Measurements from ENCODE around the gene MXD4.

MXD4 gene

DNA sequence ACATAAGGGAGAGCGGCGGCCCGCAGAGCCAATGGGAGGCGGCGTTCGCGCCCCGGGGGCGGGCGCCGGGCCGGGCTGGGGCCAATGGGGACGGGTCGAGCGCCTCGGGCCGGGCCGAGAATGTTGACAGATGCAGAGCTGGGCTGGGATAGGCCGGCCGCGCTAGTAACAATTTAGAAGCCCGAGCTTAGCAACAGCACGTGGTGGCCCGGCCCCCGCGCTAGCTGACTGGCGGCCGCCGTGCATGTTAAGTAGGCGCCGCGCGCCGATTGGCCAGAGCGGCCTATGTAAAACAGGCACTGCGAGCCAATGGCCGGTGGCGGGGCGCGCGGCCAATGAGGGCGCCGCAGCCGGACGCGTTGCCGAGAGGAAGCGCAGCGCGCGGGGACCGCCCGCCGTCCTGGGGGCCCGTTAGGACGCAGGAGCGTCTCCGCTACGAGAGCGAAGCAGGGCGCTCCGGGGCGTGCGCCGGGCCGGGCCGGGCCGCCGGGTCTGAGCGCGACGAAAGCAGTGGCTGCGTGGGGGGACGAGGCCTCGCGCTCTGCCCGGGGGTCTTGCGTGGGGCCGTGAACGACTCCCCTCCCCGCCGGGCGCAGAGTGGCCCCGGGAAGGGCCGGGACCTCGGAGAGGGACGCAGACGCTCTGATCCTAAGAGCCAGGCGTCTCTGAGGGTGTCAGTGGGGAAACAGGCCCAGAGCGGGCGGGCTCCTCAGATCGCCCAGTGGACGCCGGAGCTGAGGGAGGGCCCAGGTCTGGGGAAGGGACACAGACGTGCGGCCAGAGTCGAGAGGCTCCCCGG, 435 bp upstream of the MXD4 start:
- peak; percentile 100 for DNase-seq

DNA sequence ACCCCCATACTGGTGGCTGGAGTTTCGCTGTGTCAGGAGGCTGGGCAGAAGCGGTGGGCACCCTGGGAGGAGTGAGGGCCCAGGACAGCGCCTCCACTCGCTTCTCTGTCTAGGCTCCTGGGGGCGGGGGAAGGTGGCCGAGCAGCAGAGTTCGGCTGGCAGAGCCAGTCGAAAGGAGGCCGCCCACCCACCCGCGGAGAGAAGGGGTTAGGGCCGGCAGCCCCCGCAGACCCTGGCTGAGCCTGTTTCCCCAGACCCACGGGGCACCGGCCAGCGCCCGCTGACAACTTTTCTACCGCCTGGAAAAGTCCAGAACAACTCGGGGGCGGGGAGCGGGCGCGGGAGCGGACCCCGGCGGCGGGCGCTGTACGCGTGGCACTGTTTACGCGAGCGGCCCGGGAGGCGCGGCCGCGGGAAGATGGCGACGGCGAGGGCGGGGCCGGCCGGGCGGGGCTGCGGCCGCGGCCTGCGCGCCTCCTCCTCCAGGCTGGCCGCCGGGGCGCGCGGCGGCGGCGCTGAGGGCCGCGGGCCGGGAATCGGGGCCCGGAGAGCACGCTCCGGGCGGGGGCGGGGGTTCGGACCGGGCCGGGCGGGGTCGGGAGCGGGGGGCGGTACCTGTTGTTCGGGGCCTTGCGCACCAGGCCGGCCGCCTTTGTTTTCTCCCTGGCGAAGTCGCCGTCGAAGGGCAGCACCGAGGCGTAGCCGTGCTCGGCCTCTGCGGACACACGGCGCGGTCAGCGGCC, 628 bp downstream of the MXD4 start:
- peak; percentile 52 for DNase-seq

DNA sequence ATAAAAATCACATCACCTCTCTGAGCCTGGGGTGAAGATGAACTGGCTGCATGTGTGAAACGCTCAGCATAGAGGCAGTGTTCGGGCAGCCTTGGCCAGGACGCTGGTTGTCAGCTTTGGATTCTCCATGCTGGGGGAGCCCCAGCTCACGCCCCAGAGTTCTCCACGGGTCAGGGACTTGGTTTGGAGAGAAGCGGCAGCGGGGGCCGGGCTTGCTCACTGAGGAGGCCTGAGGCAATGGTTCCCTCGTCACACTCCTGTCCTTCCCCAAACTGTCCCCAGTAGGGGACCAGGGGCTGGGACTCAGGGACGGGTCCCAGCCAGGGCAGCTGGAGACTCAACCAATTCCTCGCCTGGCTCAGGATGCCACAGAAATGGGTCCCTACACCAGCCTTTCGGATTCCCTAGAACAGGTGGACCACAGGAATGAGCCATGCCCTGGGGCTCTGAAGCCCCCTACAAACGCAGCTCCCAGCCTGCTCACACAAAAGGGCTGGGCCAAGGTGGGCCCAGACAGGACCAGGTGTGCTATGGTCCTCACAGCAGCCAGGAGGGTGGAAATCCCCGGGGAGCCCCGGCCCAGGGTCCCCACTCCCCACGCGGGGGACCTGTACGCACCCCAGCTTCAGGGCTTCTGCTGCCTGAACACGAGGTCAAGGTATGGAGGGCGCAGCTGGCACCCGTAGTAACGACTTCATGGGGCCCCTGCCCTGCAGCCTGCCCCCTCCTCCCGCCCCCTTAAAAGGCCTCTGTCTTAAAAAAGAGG, 1.4 kb downstream of the MXD4 start:
- no peak for DNase-seq

DNA sequence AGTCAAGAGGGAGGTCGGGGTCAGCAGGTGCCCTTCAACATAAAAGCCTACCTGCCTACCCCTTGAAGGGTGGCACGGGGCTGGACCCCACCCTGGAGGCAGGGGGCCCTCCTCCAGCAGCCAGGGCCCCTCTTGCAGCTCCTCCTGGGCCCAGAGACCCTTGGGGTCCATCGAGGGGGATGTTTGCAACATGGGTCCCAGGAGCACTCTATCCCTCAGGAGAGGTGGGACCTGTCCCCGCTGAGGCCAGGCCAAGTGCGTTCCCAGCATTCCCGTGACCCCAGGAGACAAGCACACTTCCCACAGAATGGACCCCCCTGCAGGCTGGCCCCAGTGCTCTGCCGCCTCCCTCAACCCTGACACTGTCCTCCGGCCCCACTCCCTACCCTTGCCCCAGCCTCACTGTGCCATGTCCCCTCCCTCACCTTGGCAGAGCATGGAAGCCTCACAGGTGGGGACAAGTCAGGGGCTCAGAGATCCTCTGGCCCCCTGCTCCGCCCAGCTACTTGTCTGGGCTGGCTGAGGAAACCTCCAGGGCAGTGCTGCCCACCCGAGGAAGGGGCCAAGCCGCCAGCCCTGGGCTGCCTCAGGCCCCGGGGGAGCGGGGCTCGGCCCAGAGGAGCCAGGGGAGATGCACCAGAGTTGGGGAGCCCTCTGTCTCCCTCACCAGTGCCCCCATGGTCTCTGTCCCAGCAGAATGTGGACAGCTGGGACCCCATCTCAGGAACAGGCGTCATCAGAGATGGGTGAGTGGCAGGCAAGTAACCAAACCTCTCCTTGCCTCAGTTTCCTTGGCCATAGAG, 2.2 kb downstream of the MXD4 start:
- no peak for DNase-seq

DNA sequence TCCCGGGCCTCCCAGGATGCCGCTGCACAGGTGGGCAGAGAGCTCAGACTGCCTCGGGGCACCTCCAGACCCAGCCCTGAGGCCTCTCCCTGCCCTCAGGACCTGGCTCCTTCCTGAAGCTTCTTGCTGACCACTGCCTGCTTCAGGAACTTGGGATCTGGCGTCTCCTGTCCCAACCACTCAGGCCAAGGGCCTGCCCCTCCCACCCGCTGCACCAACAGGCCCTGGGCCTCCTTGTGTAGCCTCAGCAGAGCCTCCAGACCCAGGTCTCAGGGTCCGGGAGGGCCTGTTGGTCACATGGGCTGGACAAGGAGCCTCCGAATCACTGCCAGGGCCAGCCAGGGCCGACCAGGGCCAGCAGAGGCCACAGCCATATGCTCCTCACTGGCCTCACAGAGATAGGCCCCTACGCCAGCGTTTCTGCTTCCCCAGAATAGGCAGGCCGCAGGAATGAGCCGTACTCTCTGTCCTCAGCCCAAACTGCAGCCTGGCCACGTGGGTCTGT, 2.8 kb downstream of the MXD4 start:
- DNase-seq = no peak

DNA sequence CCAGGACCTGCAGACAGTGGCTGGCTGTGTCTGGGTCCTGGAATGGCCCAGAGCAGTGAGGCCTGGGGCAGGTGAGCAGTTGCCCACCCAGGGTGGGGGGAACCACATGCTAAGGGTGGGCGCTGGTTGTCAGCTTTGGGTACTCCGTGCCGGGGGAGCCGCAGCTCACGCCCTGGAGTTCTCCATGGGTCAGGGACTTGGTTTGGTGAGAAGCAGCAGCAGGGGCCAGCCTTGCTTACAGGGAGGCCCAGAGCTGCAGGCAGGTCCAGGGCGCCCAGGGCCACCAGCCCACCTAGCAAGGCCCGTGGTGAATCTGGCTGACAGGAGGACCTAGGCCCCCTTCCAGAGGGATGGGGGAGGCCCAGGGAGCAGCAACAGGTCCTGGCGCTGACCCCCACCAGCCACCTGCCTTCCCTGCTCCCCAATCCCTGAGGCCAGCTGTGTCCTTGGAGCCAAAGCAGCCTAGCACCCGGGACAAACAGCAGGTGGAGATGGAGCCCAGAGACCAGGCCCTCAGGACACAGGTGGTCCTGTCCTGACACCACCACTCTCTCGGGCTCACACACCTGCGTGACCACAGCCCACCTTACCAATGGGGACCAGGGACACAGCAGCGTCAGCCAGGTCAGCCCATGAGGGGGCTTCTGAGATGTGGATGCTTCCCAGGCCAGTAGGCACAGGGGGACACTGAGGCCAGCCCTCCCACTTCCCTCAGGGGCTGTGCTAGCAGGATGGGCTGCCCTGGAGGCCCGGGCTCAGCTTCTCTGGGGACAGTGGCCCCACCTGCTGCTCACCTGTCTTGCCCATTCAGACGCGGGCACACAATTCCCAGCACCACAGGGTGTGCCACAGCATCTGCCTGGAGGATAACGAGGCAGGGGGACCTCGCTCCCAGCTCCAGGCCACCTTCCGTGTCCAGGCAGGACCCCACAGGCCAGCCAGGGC, 3.5 kb downstream of the MXD4 start:
- DNase-seq = no peak

DNA sequence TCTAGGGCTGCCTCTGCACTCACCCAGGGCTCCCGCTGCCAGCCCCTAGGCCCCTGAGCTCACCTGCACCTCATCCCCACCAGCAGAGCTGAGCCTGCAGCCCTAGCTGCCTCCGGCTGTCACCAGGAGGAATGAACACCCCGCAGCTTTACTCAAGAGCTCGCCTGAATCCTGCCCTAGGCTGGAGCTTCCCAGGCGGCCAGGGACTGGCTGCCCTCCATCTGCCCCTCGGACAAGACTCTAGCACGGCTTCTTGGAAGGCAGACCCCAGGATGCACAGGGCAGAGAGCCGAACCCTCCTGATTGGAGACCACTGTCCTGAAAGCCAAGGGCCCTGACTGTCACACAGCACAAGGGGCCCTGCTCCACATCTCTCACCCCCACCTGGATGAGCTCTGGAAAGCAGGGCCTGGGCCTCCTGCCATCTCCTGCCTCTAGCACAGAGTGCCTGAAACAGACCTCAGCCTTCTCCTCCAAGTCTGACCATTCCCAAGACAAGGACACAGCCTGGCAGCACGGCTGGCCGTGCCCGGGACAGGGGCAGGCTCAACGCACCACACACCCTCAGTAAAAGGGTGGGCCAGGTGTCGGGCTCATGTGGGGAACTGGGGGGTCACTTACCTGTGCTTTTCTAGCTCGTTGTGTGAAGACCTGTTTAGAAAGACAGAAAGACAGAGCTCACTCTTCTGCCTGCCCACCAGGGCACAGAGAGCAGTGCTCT, 4.4 kb downstream of the MXD4 start:
- no peak for DNase-seq

DNA sequence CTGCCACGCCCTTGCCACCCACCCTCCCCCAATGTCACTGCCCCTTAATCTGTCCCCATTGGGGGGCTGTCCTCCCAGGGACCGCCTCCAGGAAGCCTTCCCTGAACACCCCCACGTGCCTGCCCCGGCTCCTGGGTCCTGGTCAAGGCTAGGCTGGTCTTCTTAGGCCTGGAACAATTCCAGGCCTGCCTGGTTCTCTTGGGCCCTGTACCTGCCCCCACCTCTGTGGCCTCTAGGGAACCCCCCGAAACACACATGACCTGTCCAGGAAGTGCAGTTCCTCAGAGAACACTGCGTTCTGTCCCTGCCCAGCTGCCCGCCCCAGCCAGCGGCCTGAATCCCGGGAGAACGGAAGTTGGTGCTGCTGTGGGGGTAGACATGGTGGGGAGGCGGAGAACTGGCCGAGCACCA, 5.1 kb downstream of the MXD4 start:
- no peak for DNase-seq

DNA sequence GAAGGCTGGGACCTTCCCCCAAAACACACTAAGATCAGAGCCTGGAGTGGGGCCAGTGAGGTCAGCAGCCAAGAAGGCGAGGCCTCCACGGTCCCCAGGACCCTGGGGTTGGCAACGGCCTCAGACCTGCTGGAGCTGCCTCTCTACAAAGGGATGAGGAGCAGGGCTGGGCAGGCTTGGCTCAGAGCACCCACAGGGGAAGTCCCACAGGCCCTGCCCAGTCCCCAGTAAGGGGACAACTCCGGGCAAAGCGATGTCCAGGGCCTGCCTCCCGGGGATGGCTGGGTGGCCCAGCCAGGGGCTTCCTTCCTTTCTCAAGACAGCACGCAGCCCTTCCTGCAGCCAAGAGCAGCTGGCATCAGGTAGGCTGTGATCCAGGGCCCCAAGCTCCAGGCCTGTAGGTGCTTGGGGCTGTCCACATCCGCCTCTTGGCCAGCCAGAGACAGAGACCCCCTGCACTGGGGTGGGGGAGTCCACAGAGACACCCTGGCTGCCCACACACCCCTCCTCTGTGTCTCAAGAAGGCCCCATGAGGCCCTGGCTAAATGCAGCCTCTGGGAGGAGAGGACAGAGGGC, 5.7 kb downstream of the MXD4 start:
- DNase-seq = no peak

DNA sequence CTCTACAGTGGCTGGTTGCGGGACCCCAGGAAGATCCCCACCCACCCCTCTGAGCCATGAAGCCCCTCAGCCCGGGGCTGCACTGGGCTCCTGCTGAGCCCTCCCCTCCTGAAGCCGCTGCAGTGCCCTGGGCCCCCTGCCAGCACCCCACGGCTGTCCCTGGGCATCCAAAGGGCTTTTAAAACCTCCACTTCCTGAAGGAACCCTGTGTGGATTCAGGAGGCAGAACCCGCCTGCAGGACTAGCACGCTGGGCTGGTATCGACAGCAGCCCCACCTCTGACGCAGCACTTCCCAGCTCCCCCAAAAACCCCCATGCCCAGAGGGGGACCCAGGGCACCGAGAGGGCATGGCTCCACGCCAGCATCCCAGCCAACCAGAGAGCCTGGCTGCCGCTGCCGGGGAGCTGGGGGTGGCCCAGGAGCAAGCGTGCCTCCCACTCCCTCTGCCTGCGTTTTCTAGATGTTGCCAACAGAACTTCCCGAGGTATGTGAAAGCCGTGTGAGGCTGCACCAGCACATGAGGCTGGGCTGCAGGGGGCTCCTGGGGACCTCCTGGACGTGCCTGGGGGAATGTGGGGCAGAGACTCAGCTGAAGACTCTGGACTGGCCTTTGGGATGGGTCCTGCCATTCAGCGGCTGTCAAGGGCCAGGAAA, 6.3 kb downstream of the MXD4 start:
- no peak for DNase-seq

DNA sequence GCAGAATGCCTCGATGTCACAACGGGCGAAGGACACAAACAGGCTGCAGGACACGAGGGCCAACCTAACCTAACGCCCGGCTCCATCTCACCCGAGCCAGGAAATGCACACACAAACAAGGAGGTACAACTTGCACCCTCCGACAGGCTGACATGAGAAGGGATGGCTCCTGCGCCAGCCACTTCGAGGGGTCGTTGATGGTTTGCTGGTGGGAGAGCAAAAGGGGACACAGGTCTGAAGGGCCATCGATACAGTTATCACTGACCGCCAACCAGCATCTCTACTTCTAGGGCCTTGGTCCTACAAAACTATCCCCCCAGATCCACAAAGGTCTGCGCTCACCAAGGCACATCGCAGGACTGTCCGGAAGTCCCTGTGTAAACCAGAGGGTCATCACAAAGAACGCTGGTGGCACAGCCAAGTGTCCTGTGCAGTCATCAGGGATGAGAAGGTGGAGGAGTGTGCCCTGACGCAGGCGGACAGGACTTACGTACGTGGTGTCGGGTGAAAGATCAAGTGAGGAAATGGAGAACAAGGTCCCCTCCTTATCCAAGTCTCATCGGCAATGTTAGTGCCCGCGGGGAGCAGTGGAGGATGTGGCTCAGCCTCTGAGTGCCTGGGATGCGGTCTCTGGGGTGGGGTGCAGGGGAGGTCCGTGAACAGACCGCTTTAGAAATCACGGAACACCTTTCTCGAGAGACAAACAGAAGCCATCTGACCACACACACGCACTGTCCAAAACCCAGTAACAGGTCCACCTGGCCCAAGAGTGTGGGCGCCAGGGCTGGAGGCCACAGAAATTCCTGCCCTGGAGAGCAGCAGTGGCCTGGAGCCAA, 7.0 kb downstream of the MXD4 start:
- no peak for DNase-seq

DNA sequence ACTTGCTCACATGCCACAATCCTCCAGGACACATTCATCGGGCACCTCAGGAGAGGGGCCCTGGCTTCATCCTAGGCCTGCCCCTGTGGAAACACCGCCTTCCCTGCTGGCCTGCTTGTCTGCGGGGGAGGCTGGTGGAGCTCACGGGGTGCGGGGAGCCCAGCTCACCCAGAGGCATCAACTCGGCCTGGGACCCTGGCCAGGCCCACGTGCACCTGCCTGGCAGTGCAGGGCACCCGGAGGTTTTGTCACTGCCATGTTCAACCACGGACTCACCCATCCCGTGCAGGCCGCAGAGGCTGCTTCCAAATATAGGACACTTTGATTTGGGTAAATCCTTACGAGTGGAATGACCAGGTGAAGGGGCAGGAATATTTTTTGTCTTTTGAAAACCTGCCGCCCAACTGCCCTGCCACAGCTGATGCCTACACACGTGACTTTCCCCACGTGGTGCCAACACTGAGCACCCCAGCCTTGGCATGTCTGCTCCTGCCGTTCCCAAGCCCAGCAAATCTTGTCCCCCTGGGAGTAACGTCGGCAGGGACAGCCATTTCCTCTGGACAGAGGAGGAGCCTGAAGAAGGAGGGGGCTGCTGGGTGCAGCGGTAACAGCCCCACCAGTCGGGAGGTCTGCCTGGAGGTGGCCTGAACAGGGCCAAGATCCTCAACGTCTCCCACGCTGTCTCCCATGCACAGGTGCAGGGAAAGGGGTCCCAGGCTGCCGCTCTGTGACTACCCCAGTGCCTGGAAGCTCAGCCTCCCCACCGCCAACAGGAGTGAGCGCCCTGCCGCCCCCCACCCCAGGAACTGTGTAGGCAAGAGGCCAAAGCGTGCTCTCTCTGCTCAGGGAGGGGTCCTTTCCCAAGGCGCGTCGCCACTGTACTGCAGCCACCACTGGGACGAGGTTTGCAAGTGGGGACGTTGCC, 8.5 kb downstream of the MXD4 start:
- no peak for DNase-seq

DNA sequence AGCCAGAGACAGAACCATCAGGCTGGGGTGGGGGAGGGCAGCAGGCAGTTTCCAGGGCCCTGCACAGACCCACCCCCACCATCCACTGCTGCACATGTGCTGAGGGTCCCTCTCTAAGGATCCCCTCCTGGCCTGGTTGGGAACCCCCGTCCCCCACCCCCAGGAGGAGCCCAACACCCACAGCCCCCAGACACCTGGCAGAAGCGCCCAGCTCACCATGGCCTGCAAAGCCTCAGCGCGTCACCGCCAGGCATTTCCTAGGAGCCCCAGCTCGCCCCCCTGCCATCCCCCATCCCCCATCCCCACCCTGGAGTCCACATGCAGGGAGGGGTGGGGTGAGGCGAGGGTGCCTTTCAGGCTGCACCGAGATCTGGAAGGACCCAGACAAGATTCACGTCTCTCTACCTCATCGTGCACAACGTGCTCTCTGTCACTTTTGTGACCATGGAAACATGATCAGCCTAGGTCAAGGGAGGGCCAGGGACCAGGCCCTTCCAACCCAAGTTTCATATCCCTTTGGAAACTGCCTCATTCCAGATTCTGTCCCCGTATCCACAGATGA, 9.3 kb downstream of the MXD4 start:
- no peak for DNase-seq

DNA sequence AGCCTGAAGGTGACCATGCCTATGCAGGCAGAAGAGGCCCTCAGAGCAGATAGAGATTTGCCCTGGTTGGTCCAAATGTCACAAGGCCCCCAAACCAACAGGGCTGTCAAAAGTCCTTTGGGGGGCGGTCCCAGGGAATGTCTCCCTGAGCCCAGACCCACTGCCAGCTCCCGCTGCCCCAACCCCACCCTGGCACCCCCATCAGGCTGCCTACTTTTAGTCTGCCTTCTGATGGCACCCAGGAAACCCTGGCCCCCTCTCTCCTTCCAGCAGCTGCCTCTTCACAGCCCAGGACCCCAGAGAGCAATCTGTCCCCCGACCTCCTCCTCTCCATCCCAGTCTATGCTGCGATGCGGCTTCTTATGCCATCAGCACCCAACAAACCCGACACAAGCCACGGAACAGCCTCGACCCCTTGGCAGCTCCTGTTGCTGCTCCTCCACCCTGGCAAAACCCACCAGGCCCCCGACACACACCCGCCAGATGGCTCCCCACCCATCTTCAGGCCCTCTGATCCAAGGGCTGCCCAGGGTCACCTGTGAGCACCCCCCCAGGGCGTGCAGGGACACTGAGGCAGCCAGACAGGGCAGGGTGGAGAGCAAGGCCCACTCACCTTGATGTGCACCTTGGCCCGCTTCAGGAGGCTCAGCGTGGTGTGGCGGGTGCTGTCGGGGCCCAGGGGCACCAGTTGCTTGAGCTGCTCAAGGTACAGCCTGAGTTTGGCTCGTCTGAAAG, 9.9 kb downstream of the MXD4 start:
- DNase-seq = no peak

DNA sequence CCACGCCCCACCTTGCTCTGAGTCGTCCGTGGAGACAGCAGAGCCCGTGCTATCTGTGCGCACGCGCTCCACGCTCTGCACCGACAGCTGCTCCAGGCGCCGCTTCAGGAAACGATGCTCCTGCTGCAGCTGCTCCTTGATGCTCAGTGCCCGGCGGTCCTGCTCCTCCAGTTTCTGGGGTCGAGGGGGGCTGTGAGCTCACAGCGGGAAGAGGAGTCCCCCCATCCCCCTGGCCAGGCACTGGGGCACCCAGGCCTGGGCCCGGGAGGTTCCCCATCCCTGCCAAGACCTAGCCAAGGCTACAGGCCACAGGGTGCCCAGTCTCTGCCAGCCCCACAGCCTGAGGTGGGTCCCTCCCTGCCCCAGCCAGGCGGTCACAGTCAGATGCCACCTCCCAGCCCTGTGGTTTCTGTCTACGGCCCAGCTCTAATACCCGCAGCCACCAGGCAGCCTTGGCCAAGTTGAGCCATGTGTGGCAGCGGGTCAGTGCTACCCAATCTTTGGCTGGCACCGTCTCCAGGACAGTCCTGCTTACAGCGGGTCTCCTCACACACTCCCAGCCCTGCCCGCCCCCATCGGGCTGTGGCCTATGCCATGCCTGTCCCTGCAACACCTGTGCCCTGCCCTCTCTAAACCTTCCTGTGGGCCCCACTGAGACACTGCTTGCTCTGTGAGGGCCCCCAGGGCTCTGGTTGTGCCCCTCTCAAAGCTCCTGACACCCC, 10.7 kb downstream of the MXD4 start:
- DNase-seq = no peak

Measured in fibroblast of skin of abdomen (primary cell).